ENCODE measurements around the gene MYOF. TPM values are rescaled to one million over a fixed set of nuclear protein-coding genes. Genes with fewer than 3 reads are reported as not detected.

MYOF gene
- total and polyA plus RNA-seq, 9 of the 15 experiments (the other 6 are each of a cell fraction or from before 2014, with no cell fraction given) = 0.06 to 0.27 TPM; not detected in 7

DNA sequence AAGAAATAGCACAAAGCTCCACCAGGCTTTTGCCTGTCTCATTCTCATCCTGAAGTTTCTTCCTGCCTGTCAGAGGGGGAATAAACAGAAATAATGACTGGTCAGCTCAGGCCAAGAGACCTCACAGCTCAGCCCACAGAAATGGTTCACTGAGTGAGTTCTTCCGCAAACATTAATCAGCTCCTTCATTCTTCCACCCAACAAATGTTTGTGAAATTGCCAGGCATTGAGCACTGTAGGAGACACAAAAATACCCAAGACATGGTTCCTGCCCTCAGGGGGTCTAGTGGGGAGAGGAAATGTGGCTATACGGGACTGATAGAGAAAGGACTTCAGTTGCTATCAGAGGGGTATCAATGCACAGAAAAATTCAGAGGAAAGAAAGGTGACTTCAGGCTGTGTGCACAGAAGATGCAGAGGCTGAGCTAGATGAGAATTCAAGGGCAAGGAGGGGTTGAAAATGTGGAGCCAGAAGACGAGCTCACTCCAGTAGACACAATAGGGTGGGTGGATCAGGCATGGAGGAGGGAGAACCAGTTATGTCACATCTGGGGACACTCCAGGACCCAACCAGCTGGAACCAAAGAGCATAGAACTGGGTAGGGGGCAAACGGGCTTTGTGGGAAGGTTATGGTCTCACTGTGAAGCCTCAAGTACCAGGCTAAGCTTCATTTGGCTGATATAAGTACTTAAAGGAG, 20.9 kb downstream of the MYOF start:
- FAIRE-seq (no peak), ATAC-seq (no peak), DNase-seq (ENCODE audit: extremely low read depth in 1 of 4, low spot score in 3 of 4) (no peak)
- H3K4me1 ChIP-seq (replicated peaks in 1 of 2; ENCODE audit: control insufficient read depth in 2 of 2, insufficient read depth in 2 of 2, low read length in 2 of 2) = no peaks in the 10 kb centered on the region; a peak in 1 of 5 replicates
- TF ChIP-seq, protein P1, sequence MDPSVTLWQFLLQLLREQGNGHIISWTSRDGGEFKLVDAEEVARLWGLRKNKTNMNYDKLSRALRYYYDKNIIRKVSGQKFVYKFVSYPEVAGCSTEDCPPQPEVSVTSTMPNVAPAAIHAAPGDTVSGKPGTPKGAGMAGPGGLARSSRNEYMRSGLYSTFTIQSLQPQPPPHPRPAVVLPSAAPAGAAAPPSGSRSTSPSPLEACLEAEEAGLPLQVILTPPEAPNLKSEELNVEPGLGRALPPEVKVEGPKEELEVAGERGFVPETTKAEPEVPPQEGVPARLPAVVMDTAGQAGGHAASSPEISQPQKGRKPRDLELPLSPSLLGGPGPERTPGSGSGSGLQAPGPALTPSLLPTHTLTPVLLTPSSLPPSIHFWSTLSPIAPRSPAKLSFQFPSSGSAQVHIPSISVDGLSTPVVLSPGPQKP (CRISPR knock-in tag; IDR thresholded peaks at IDR 0.05) = no peak
- TF ChIP-seq SREBF1 (IDR thresholded peaks at IDR 0.05; ENCODE audit: borderline replicate concordance, low read depth, low read length) (no peak), TSC22D4 (tag; IDR thresholded peaks at IDR 0.05) (no peak), THRAP3 (IDR thresholded peaks at IDR 0.05; ENCODE audit: borderline replicate concordance) (no peak), MTF1 (CRISPR knock-in tag; IDR thresholded peaks at IDR 0.05; ENCODE audit: borderline replicate concordance) (no peak), SPI1 (IDR thresholded peaks at IDR 0.05; ENCODE audit: borderline replicate concordance, low read depth, low read length) (no peak), ZZZ3 (IDR thresholded peaks at IDR 0.05) (no peak), ZNF140 (CRISPR knock-in tag; IDR thresholded peaks at IDR 0.05) (no peak), CBX8 (IDR thresholded peaks at IDR 0.05; ENCODE audit: borderline replicate concordance, extremely low read depth, low read depth, low read length, poor library complexity, severe bottlenecking) (no peak), ILF3 (IDR thresholded peaks at IDR 0.05; ENCODE audit: borderline replicate concordance) (no peak)
- no peaks in the 10 kb centered on the region for H3K9me3 ChIP-seq (replicated peaks; ENCODE audit: control insufficient read depth, insufficient read depth, low read depth, low read length)
- no peaks in the 10 kb centered on the region for H3K36me3 ChIP-seq (ENCODE audit: control insufficient read depth, insufficient read depth, low read length)
- no peaks in the 10 kb centered on the region for H3K9me1 ChIP-seq (ENCODE audit: control insufficient read depth, insufficient read depth, low read length)
- CTCF ChIA-PET (ENCODE audit: low intra/inter-chr PET ratio) = interaction anchor here (0.7 kb wide), 1 partner anchor 28 kb away, joined by 7 read pairs; no protein-coding TSS in a partner anchor
- no peaks in the 10 kb centered on the region for H3K79me2 ChIP-seq (ENCODE audit: control insufficient read depth, insufficient read depth, low read length)
- no peak overlapping the region for H2AFZ ChIP-seq (ENCODE audit: low read depth, low read length)
- in situ Hi-C loops (cut with MboI) = no loop called here
- POLR2A ChIA-PET = no interaction called here
- BruUV-seq (replicated peaks) = no TSS peak
- peaks cover 0 to 12% of the 10 kb centered on the region in 2 experiments; a peak in 2 of 5 replicates for H3K27me3 ChIP-seq (ENCODE audit: control insufficient read depth in 2 of 2, insufficient read depth in 2 of 2, low read length in 2 of 2)
- intact Hi-C loops (cut with micrococcal nuclease) = no loop called here
- 23% methylated on average over 4 of the region's 4 CpGs for WGBS (ENCODE audit: insufficient coverage, low coverage, missing lambda C conversion rate)
- no peak overlapping the region for H3K4me2 ChIP-seq (ENCODE audit: insufficient read depth, low read length)
- no peak overlapping the region for H3K4me3 ChIP-seq
- no peak overlapping the region for H3K27ac ChIP-seq (ENCODE audit: extremely low read depth, low read depth, low read length)
- H3K9ac ChIP-seq (ENCODE audit: insufficient read depth in 1 of 2, low read depth in 2 of 2, low read length in 2 of 2) = no peak overlapping the region
- H4K20me1 ChIP-seq (replicated peaks; ENCODE audit: control insufficient read depth, insufficient read depth, low read length) = no peaks in the 10 kb centered on the region

All from K562 (cell line).